HL-60 (cell line): ENCODE measurements around the gene ADAM15.

ENCODE experiments used
- CTCF ChIP-seq: IDR thresholded peaks from one replicate; pipeline ENCODE4 v1.5.1; 2011; ENCODE audit warnings: low read length, control low read depth, inconsistent platforms; ENCODE audit not compliant: insufficient read depth
- REST ChIP-seq: IDR thresholded peaks from 2 replicates; pipeline ENCODE4 v1.6.1; 2012; ENCODE audit warnings: low read depth; ENCODE audit not compliant: insufficient replicate concordance

- no peak for TF ChIP-seq CTCF
- no peak for TF ChIP-seq REST
These were observed 48.2 kb downstream of the ADAM15 start for GRCh38 chr1:155099331-155099730.
